ENCODE measurements around the gene GPR55.

GRCh38 chr2:230864605-230865306 lies 60.3 kb downstream of the GPR55 start, which contains the start of gene ITM2C:
- peak in 3 of 6 experiments; percentile 2 to 30 (median 21) for TF ChIP-seq CTCF (IDR thresholded peaks at IDR 0.05)
- TF ChIP-seq POLR2A (IDR thresholded peaks at IDR 0.05): peak; percentile 36 to 50
